Measurements from ENCODE around the gene CDADC1. TPM values are rescaled to one million over a fixed set of nuclear protein-coding genes. Genes with fewer than 3 reads are reported as not detected.
"Not testable (repeated sequence)": the region's sequence is repeated elsewhere in the genome, so short reads cannot be mapped to it uniquely, and the experiment has no call there.

CDADC1 gene
- total RNA-seq, 2 experiments from 2014 or later, result 9.0 to 11.1 TPM

- intact Hi-C loops (cut with micrococcal nuclease), result no loop called here
- no peaks in the 10 kb centered on the region for H3K9me3 Mint-ChIP-seq
- H3K4me1 Mint-ChIP-seq (ENCODE audit: low read depth), result peaks cover 9% of the 10 kb centered on the region
- POLR2A ChIA-PET, result interaction anchor here (1.2 kb wide), 1 partner anchor 14 kb away, joined by 3 read pairs; no protein-coding TSS in a partner anchor
- H3K27me3 Mint-ChIP-seq, result no peaks in the 10 kb centered on the region
- H3K4me3 Mint-ChIP-seq, result no peak overlapping the region
- CTCF ChIA-PET, result interaction anchor here (0.6 to 3.5 kb wide), 3 partner anchors 9 to 34 kb away, joined by 3 to 17 read pairs (median 5); partner anchors contain the start of gene CDADC1
- no peak overlapping the region for H3K27ac Mint-ChIP-seq
- H3K36me3 Mint-ChIP-seq, result peaks cover 12% of the 10 kb centered on the region
- no peak for DNase-seq
These were observed 23.5 kb downstream of the CDADC1 start for GRCh38 chr13:49271264-49271663.

GRCh38 chr13:49272296-49272695 lies 24.6 kb downstream of the CDADC1 start:
- H3K4me3 Mint-ChIP-seq, result no peak overlapping the region
- DNase-seq, result no peak
- peaks cover 13% of the 10 kb centered on the region for H3K4me1 Mint-ChIP-seq (ENCODE audit: low read depth)
- no peak overlapping the region for H3K27ac Mint-ChIP-seq
- ChIA-PET POLR2A (no interaction called here), CTCF (interaction anchor here (0.6 to 3.5 kb wide), 3 partner anchors 8 to 91 kb away, joined by 4 to 17 read pairs (median 5); partner anchors contain the start of gene CDADC1)
- H3K27me3 Mint-ChIP-seq, result no peaks in the 10 kb centered on the region
- intact Hi-C loops (cut with micrococcal nuclease), result no loop called here
- peaks cover 10% of the 10 kb centered on the region for H3K36me3 Mint-ChIP-seq
- no peaks in the 10 kb centered on the region for H3K9me3 Mint-ChIP-seq

GRCh38 chr13:49278211-49278610 lies 30.5 kb downstream of the CDADC1 start:
- DNase-seq, result no peak
- Mint-ChIP-seq H3K27me3 (no peaks in the 10 kb centered on the region), H3K36me3 (peaks cover 4% of the 10 kb centered on the region), H3K4me1 (ENCODE audit: low read depth) (peaks cover 4% of the 10 kb centered on the region), H3K9me3 (no peaks in the 10 kb centered on the region), H3K4me3 (no peak overlapping the region), H3K27ac (no peak overlapping the region)
- intact Hi-C loops (cut with micrococcal nuclease), result no loop called here
- ChIA-PET POLR2A (no interaction called here), CTCF (interaction anchor here (1.1 to 6.9 kb wide), 5 partner anchors 9 to 178 kb away, joined by 3 to 58 read pairs (median 22); partner anchors contain the start of gene CDADC1)

GRCh38 chr13:49279112-49279511 lies 31.4 kb downstream of the CDADC1 start:
- CTCF ChIA-PET, result interaction anchor here (1.1 to 6.9 kb wide), 8 partner anchors 8 to 327 kb away, joined by 3 to 58 read pairs (median 10); partner anchors contain the start of gene CDADC1
- no peaks in the 10 kb centered on the region for H3K9me3 Mint-ChIP-seq
- peaks cover 4% of the 10 kb centered on the region for H3K4me1 Mint-ChIP-seq (ENCODE audit: low read depth)
- H3K27ac Mint-ChIP-seq, result no peak overlapping the region
- POLR2A ChIA-PET, result no interaction called here
- no peak overlapping the region for H3K4me3 Mint-ChIP-seq
- H3K36me3 Mint-ChIP-seq, result peaks cover 9% of the 10 kb centered on the region
- DNase-seq, result no peak
- intact Hi-C loops (cut with micrococcal nuclease), result no loop called here
- no peaks in the 10 kb centered on the region for H3K27me3 Mint-ChIP-seq

- Mint-ChIP-seq H3K9me3 (no peaks in the 10 kb centered on the region), H3K27ac (no peak overlapping the region), H3K27me3 (no peaks in the 10 kb centered on the region), H3K36me3 (peaks cover 9% of the 10 kb centered on the region), H3K4me3 (no peak overlapping the region), H3K4me1 (ENCODE audit: low read depth) (peaks cover 4% of the 10 kb centered on the region)
- ChIA-PET POLR2A (no interaction called here), CTCF (interaction anchor here (0.9 to 6.9 kb wide), 15 partner anchors 9 to 348 kb away, joined by 3 to 58 read pairs (median 6); partner anchors contain the start of genes ARL11 and CDADC1)
- intact Hi-C loops (cut with micrococcal nuclease), result loop anchor here (2.0 to 10.0 kb wide), 2 partner anchors 65 to 185 kb away; no protein-coding TSS in a partner anchor
- DNase-seq, result no peak
These were observed 32.2 kb downstream of the CDADC1 start for GRCh38 chr13:49279885-49280284.

- peaks cover 5% of the 10 kb centered on the region for H3K36me3 Mint-ChIP-seq
- POLR2A ChIA-PET, result no interaction called here
- intact Hi-C loops (cut with micrococcal nuclease), result loop anchor here (10.0 kb wide), 1 partner anchor 193 kb away; no protein-coding TSS in a partner anchor
These were observed 40.3 kb downstream of the CDADC1 start for GRCh38 chr13:49287995-49288394.

GRCh38 chr13:49288458-49288857 lies 40.7 kb downstream of the CDADC1 start:
- peaks cover 3% of the 10 kb centered on the region for H3K36me3 Mint-ChIP-seq
- H3K4me1 Mint-ChIP-seq (ENCODE audit: low read depth), result peaks cover 7% of the 10 kb centered on the region
- no peak for DNase-seq
- no peaks in the 10 kb centered on the region for H3K27me3 Mint-ChIP-seq
- H3K27ac Mint-ChIP-seq, result no peak overlapping the region
- ChIA-PET POLR2A (no interaction called here), CTCF (no interaction called here)
- no peak overlapping the region for H3K4me3 Mint-ChIP-seq
- intact Hi-C loops (cut with micrococcal nuclease), result loop anchor here (10.0 kb wide), 1 partner anchor 194 kb away; no protein-coding TSS in a partner anchor
- no peaks in the 10 kb centered on the region for H3K9me3 Mint-ChIP-seq

More at GRCh38 chr13:49287995-49288394, 40.3 kb downstream of the CDADC1 start:
- DNase-seq, result no peak
- CTCF ChIA-PET, result no interaction called here
- Mint-ChIP-seq H3K4me1 (ENCODE audit: low read depth) (peaks cover 7% of the 10 kb centered on the region), H3K27me3 (no peaks in the 10 kb centered on the region), H3K9me3 (no peaks in the 10 kb centered on the region), H3K27ac (no peak overlapping the region), H3K4me3 (no peak overlapping the region)

GRCh38 chr13:49292742-49293486 lies 45.2 kb downstream of the CDADC1 start:
- intact Hi-C loops (cut with micrococcal nuclease), result no loop called here
- CTCF ChIA-PET, result interaction anchor here (1.6 to 2.2 kb wide), 2 partner anchors 45 to 314 kb away, joined by 5 to 6 read pairs; partner anchors contain the start of gene CDADC1
- H3K27me3 Mint-ChIP-seq, result no peaks in the 10 kb centered on the region
- H3K27ac Mint-ChIP-seq, result no peak overlapping the region
- POLR2A ChIA-PET, result no interaction called here
- H3K4me1 Mint-ChIP-seq (ENCODE audit: low read depth), result peaks cover 7% of the 10 kb centered on the region
- H3K9me3 Mint-ChIP-seq, result no peaks in the 10 kb centered on the region
- H3K4me3 Mint-ChIP-seq, result no peak overlapping the region
- peak; percentile 53 for DNase-seq
- H3K36me3 Mint-ChIP-seq, result no peaks in the 10 kb centered on the region

- H3K27me3 Mint-ChIP-seq; H3K4me3 Mint-ChIP-seq; H3K4me1 Mint-ChIP-seq (ENCODE audit: low read depth); intact Hi-C loops (cut with micrococcal nuclease); H3K36me3 Mint-ChIP-seq; H3K27ac Mint-ChIP-seq; POLR2A ChIA-PET; H3K9me3 Mint-ChIP-seq; DNase-seq: not testable (repeated sequence)
- CTCF ChIA-PET, result interaction anchor here (0.6 to 2.2 kb wide), 3 partner anchors 312 to 1591 kb away, joined by 3 to 6 read pairs (median 3); no protein-coding TSS in a partner anchor
These were observed 47.0 kb downstream of the CDADC1 start for GRCh38 chr13:49294723-49295122.

- ChIA-PET POLR2A (no interaction called here), CTCF (interaction anchor here (0.9 to 2.2 kb wide), 3 partner anchors 14 to 312 kb away, joined by 3 to 6 read pairs (median 4); no protein-coding TSS in a partner anchor)
- H3K9me3 Mint-ChIP-seq, result no peaks in the 10 kb centered on the region
- H3K36me3 Mint-ChIP-seq, result no peaks in the 10 kb centered on the region
- no peaks in the 10 kb centered on the region for H3K27me3 Mint-ChIP-seq
- no peak overlapping the region for H3K27ac Mint-ChIP-seq
- H3K4me1 Mint-ChIP-seq (ENCODE audit: low read depth), result peaks cover 7% of the 10 kb centered on the region
- intact Hi-C loops (cut with micrococcal nuclease), result no loop called here
- no peak overlapping the region for H3K4me3 Mint-ChIP-seq
- DNase-seq, result no peak
These were observed 47.5 kb downstream of the CDADC1 start for GRCh38 chr13:49295244-49295643.

GRCh38 chr13:49296659-49297058 lies 48.9 kb downstream of the CDADC1 start:
- intact Hi-C loops (cut with micrococcal nuclease), result no loop called here
- H3K4me3 Mint-ChIP-seq, result no peak overlapping the region
- no peaks in the 10 kb centered on the region for H3K9me3 Mint-ChIP-seq
- H3K27me3 Mint-ChIP-seq, result no peaks in the 10 kb centered on the region
- ChIA-PET CTCF (interaction anchor here (1.5 kb wide), 1 partner anchor 310 kb away, joined by 4 read pairs; no protein-coding TSS in a partner anchor), POLR2A (interaction anchor here (0.5 to 0.7 kb wide), 2 partner anchors 14 to 394 kb away, joined by 3 read pairs; no protein-coding TSS in a partner anchor)
- H3K27ac Mint-ChIP-seq, result no peak overlapping the region
- peaks cover 11% of the 10 kb centered on the region for H3K4me1 Mint-ChIP-seq (ENCODE audit: low read depth)
- no peak for DNase-seq
- H3K36me3 Mint-ChIP-seq, result no peaks in the 10 kb centered on the region

- intact Hi-C loops (cut with micrococcal nuclease), result no loop called here
- no peak overlapping the region for H3K4me3 Mint-ChIP-seq
- H3K9me3 Mint-ChIP-seq, result no peaks in the 10 kb centered on the region
- DNase-seq, result no peak
- H3K4me1 Mint-ChIP-seq (ENCODE audit: low read depth), result peaks cover 14% of the 10 kb centered on the region
- H3K27ac Mint-ChIP-seq, result no peak overlapping the region
- no peaks in the 10 kb centered on the region for H3K36me3 Mint-ChIP-seq
- H3K27me3 Mint-ChIP-seq, result no peaks in the 10 kb centered on the region
- POLR2A ChIA-PET, result no interaction called here
- CTCF ChIA-PET, result interaction anchor here (1.5 kb wide), 1 partner anchor 309 kb away, joined by 4 read pairs; no protein-coding TSS in a partner anchor
These were observed 49.6 kb downstream of the CDADC1 start for GRCh38 chr13:49297338-49297737.

Data from activated CD4-positive, alpha-beta memory T cell treated with anti-CD3 and anti-CD28 coated beads for 36 hours (primary cell).